Smooth muscle cell (in vitro differentiated cells): Measurements from ENCODE around the gene KCNS1. TPM values are rescaled to one million over a fixed set of nuclear protein-coding genes. Genes with fewer than 3 reads are reported as not detected.

Source experiments
- DNase-seq: peaks from one replicate; lab custom pipeline; 2025; ENCODE audit not compliant: unreplicated experiment; lab: John Stamatoyannopoulos, UW
- H2AFZ ChIP-seq: fragments of 200-600 bp; sonication (generic); 2 replicates; pipeline ENCODE4 v1.6.0; 2016; ENCODE audit warnings: antibody characterized with exemption, low read depth, mild to moderate bottlenecking
- H3F3A ChIP-seq: fragments of 200-600 bp; sonication (generic); 2 replicates; pipeline ENCODE4 v1.6.0; 2017; ENCODE audit warnings: antibody characterized with exemption, low read depth
- H3K27ac ChIP-seq: fragments of 200-600 bp; sonication (generic); 2 replicates; pipeline ENCODE4 v1.5.1; 2016; ENCODE audit warnings: low read depth, mild to moderate bottlenecking
- H3K27me3 ChIP-seq: fragments of 200-600 bp; sonication (generic); 2 replicates; pipeline ENCODE4 v1.6.1; 2016; ENCODE audit warnings: low read depth, mild to moderate bottlenecking
- H3K36me3 ChIP-seq: fragments of 200-600 bp; sonication (generic); 2 replicates; pipeline ENCODE4 v1.5.1; 2016; ENCODE audit warnings: low read depth
- H3K4me1 ChIP-seq: fragments of 200-600 bp; sonication (generic); 2 replicates; pipeline ENCODE4 v1.5.1; 2016; ENCODE audit warnings: low read depth
- H3K4me2 ChIP-seq: fragments of 200-600 bp; sonication (generic); 2 replicates; pipeline ENCODE4 v1.6.0; 2016; ENCODE audit warnings: mild to moderate bottlenecking
- H3K4me3 ChIP-seq: fragments of 200-600 bp; sonication (generic); 2 replicates; pipeline ENCODE4 v1.5.1; 2016; ENCODE audit warnings: mild to moderate bottlenecking
- H3K79me2 ChIP-seq: fragments of 200-600 bp; sonication (generic); 2 replicates; pipeline ENCODE4 v1.6.0; 2016; ENCODE audit warnings: low read depth, mild to moderate bottlenecking
- H3K9ac ChIP-seq: fragments of 200-600 bp; sonication (generic); 2 replicates; pipeline ENCODE4 v1.6.0; 2016; ENCODE audit warnings: low read depth
- H3K9me3 ChIP-seq: fragments of 200-600 bp; sonication (generic); replicated peaks from 2 replicates; pipeline ENCODE4 v1.5.1; 2016; ENCODE audit warnings: low read depth
- H4K20me1 ChIP-seq: fragments of 200-600 bp; sonication (generic); 2 replicates; pipeline ENCODE4 v1.6.0; 2016; ENCODE audit warnings: low read depth
- WGBS: methylation state at CpG from one replicate; pipeline ENCODE4 v1.1.7; 2016; ENCODE audit warnings: low lambda C conversion rate; 5-methylcytosine and 5-hydroxymethylcytosine counted together
- polyA plus RNA-seq: library from polyadenylated mRNA; unstranded; fragments of >200 nt; fragmentation: Nextera tagmentation; extraction: Ambion mirVana; gene quantifications from 2 replicates; pipeline ENCODE4 v1.2.1, GENCODE V29; 2016
- total RNA-seq: library from RNA; depleted of rRNA; stranded (reverse); fragments of >200 nt; gene quantifications from 2 replicates; pipeline ENCODE4 v1.2.3, GENCODE V29; 2014
- TF ChIP-seq, protein P1 (sequence below): fragments of 200-600 bp; sonication (generic); IDR thresholded peaks from 2 replicates; pipeline ENCODE4 v1.5.1; 2017; ENCODE audit warnings: borderline replicate concordance, mild to moderate bottlenecking, antibody characterized with exemption; ENCODE audit not compliant: insufficient read depth, poor library complexity, severe bottlenecking

KCNS1 gene
- total and polyA plus RNA-seq, 2 experiments from 2014 or later = 0.35 to 1.4 TPM

DNA sequence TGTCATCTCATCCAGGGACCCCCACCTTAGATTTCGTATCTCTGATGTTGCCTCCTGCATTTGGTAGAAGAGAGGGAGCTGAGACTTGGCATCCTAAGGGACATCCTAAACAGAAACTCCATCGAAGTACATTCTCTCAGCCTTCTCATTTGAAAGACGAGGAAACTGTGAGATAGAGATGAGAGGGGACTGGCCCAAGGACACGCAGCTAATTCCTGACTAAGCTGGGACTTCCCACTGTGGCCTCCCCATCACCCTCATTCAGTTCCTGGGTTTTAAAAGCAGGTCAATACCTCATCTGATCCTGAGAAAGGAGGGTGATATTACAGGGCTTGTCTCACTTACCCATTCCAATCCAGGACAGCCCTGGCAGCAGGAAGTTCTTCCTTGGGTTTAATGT is 14.9 kb upstream of the KCNS1 start:
- H3F3A ChIP-seq = no peaks in the 10 kb centered on the region
- H3K4me3 ChIP-seq = no peak overlapping the region
- 76% methylated on average over 4 of the region's 4 CpGs for WGBS
- H3K36me3 ChIP-seq = no peaks in the 10 kb centered on the region
- DNase-seq = no peak
- H3K9ac ChIP-seq = no peak overlapping the region
- H3K27me3 ChIP-seq = no peaks in the 10 kb centered on the region
- no peaks in the 10 kb centered on the region for H4K20me1 ChIP-seq
- H3K4me2 ChIP-seq = no peak overlapping the region
- no peaks in the 10 kb centered on the region for H3K4me1 ChIP-seq
- no peaks in the 10 kb centered on the region for H3K9me3 ChIP-seq
- H3K79me2 ChIP-seq = no peaks in the 10 kb centered on the region
- TF ChIP-seq, protein P1, sequence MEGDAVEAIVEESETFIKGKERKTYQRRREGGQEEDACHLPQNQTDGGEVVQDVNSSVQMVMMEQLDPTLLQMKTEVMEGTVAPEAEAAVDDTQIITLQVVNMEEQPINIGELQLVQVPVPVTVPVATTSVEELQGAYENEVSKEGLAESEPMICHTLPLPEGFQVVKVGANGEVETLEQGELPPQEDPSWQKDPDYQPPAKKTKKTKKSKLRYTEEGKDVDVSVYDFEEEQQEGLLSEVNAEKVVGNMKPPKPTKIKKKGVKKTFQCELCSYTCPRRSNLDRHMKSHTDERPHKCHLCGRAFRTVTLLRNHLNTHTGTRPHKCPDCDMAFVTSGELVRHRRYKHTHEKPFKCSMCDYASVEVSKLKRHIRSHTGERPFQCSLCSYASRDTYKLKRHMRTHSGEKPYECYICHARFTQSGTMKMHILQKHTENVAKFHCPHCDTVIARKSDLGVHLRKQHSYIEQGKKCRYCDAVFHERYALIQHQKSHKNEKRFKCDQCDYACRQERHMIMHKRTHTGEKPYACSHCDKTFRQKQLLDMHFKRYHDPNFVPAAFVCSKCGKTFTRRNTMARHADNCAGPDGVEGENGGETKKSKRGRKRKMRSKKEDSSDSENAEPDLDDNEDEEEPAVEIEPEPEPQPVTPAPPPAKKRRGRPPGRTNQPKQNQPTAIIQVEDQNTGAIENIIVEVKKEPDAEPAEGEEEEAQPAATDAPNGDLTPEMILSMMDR = no peak
- H3K27ac ChIP-seq = no peak overlapping the region
- H2AFZ ChIP-seq = no peak overlapping the region

DNA sequence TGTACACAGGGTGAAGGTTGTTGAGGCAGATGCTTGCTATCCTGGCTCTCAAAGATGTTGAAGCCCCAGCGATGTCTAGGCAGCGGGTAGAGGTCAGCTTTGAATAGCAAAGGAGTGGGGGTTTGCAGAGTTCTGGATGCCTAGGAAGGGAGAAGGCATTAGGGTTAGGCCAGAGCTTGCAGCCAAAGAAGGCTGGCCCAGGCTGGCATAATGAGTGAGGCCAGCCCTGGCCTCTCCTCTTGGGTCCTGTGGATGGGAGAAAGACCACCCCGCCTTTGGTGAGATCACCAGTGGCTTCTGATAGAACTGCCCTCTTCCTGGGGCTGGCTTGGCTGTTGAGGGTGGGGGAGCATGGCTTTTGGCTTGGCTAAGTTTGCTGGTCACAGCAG is 14.5 kb upstream of the KCNS1 start:
- Histone ChIP-seq H3K36me3 (no peaks in the 10 kb centered on the region), H4K20me1 (no peaks in the 10 kb centered on the region), H3K4me3 (no peak overlapping the region), H3F3A (no peaks in the 10 kb centered on the region), H3K27me3 (no peaks in the 10 kb centered on the region), H3K9ac (no peak overlapping the region), H3K4me1 (no peaks in the 10 kb centered on the region), H3K79me2 (no peaks in the 10 kb centered on the region), H2AFZ (no peak overlapping the region), H3K27ac (no peak overlapping the region), H3K9me3 (no peaks in the 10 kb centered on the region), H3K4me2 (no peak overlapping the region)
- WGBS = 87% methylated on average over 3 of the region's 3 CpGs
- DNase-seq = no peak
- TF ChIP-seq, protein P1 = no peak

DNA sequence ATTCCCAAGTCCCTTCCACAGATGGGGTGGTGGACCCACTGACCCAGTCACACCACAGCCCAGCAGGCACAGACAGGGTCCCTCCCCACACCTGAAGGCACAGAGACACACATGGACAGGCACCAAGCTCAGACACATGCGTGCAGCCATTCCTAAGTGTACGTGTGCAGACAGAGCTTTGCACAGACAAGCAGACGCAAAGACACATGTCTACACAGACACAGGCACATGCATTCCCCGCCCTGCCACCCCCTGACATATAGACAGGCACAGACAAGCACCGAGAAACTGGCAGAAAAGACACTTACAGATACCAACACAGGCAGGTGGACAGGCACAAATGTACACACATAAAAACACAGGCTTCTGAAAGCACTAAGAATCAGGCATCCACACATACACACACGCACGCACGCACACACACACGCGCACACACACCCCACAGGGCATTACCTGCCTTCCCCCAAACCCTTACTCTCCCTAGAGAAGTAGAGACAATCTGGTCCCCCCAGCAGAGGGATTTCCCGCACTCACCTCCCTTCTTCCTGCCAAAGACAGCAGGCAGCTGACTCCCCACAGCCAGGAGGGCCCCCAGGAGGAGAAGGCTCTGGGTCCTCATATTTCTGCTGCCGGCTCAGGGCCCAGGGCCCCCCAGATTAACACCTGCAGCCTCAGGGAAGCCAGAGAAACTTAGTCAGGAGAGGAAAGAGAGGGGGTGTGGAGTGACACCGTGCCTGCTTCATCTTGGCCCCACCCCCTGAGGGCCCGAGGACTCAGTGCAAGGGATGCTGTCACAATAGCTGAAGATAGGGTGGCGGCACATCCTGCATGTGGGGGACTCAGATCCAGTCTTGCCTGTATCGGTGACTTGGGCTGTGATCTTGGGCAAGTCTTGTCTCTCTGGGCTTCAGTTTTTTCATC is 13.8 kb upstream of the KCNS1 start, which contains the start of gene WFDC5:
WFDC5 (minus strand) TSS at position 710 of the 921 bp plus-strand sequence; CDS start at position 619, 91 bp downstream.
- no peaks in the 10 kb centered on the region for H3K9me3 ChIP-seq
- TF ChIP-seq, protein P1 = no peak
- H3K4me1 ChIP-seq = no peaks in the 10 kb centered on the region
- WGBS = 62% methylated on average over 16 of the region's 16 CpGs
- H4K20me1 ChIP-seq = no peaks in the 10 kb centered on the region
- H3K27ac ChIP-seq = no peak within 1 kb of the TSS
- no peaks in the 10 kb centered on the region for H3K36me3 ChIP-seq
- H3K4me2 ChIP-seq = no peak within 1 kb of the TSS
- H3K9ac ChIP-seq = no peak within 1 kb of the TSS
- no peak for DNase-seq
- H3K79me2 ChIP-seq = no peaks in the 10 kb centered on the region
- no peak within 1 kb of the TSS for H2AFZ ChIP-seq
- H3K4me3 ChIP-seq = no peak within 1 kb of the TSS
- H3F3A ChIP-seq = no peaks in the 10 kb centered on the region
- H3K27me3 ChIP-seq = no peaks in the 10 kb centered on the region
